Adrenal gland (tissue), 12 donors: Measurements from ENCODE around the gene ZFYVE1. TPM values are rescaled to one million over a fixed set of nuclear protein-coding genes. Genes with fewer than 3 reads are reported as not detected.

Experiments
- DNase-seq, 7 donors: peaks; one replicate each; pipeline ENCODE4 v3.0.0-alpha.2; 2019 to 2020
- H3K27ac ChIP-seq, 5 donors: fragments of 200-600 bp; sonication (generic) in 4 of 5; 1 replicate in 3 of 5; 2 replicates in 2 of 5; pipeline versions ENCODE4 v1.5.1 to v1.8.0; 2016 to 2020; ENCODE audit warnings: mild to moderate bottlenecking in 1 of 5
- H3K27me3 ChIP-seq: fragments of 200-600 bp; 2 replicates; pipeline ENCODE4 v1.8.0; 2021
- H3K36me3 ChIP-seq, 2 donors: fragments of 200-600 bp; replicated peaks in 1 of 2; 1 replicate in 1 of 2; 2 replicates in 1 of 2; pipeline versions ENCODE4 v1.5.1 to v1.8.0; 2018 to 2022
- H3K4me1 ChIP-seq, 2 donors: fragments of 200-600 bp; replicated peaks in 1 of 2; 1 replicate in 1 of 2; 2 replicates in 1 of 2; pipeline versions ENCODE4 v1.5.1 to v1.8.0; 2018 to 2021
- H3K4me3 ChIP-seq, 4 donors: fragments of 200-600 bp; sonication (generic) in 3 of 4; one replicate each; pipeline ENCODE4 v1.5.1; 2016 to 2018
- H3K9me3 ChIP-seq, 3 donors: fragments of 200-600 bp; sonication (generic) in 1 of 3; replicated peaks in 1 of 3; 1 replicate in 2 of 3; 2 replicates in 1 of 3; pipeline versions ENCODE4 v1.5.1 to v1.8.0; 2016 to 2021
- POLR2A ChIP-seq, 2 donors: fragments of 450-650 bp; IDR thresholded peaks; one replicate each; pipeline ENCODE4 v1.6.1; 2017; ENCODE audit warnings: antibody characterized with exemption in 2 of 2, mild to moderate bottlenecking in 2 of 2, moderate library complexity in 1 of 2
- WGBS, 4 donors: extraction: QIAGEN DNeasy Blood & Tissue Kit in 2 of 4; methylation state at CpG; one replicate each; pipeline versions ENCODE4 v1.1.5 to v1.1.7; 2013 to 2017; 5-methylcytosine and 5-hydroxymethylcytosine counted together
- intact Hi-C, 2 donors: fragments of 100-400 bp; cut with DNase I; formaldehyde crosslinking; loops; one replicate each; pipeline versions ENCODE4 v1.14.1 to v1.15.0; 2022 to 2023
- polyA plus RNA-seq, 3 donors: library from polyadenylated mRNA; stranded (reverse); fragments of 200-250 nt in 2 of 3; fragments of 350-450 nt in 1 of 3; fragmentation: Illumina TruSeq in 1 of 3; extraction: RNeasy Lipid Tissue Mini Kit (QIAGEN cat#74804) in 1 of 3; gene quantifications; one replicate each; pipeline ENCODE4 v1.2.3, GENCODE V29; 2013 to 2014
- total RNA-seq, 9 donors: library from RNA; depleted of rRNA in 4 of 9; stranded (reverse); fragments of >200 nt in 4 of 9; fragments of 120-200 nt in 1 of 9; fragmentation: NEBNext Ultra II Directional in 1 of 9; extraction: Animal tissue kit (Norgen Biotek cat#: 25700) in 1 of 9; gene quantifications; one replicate each; pipeline versions ENCODE4 v1.1.0 to v1.2.4, GENCODE V29; 2013 to 2023
- TF ChIP-seq, protein P1 (sequence below), 6 experiments: fragments of 450-650 bp in 4 of 6; fragments of 200-600 bp in 2 of 6; sonication (generic) in 1 of 6; IDR thresholded peaks; 1 replicate in 5 of 6; 2 replicates in 1 of 6; pipeline versions ENCODE4 v1.5.1 to v1.8.0; 2016 to 2021; ENCODE audit warnings: antibody characterized with exemption in 6 of 6, mild to moderate bottlenecking in 2 of 6, moderate library complexity in 1 of 6
- donor health status: healthy with polysubstance abuse.
- donor health status: Bipolar disorder and iron deficiency.
- donor health status: DM: yes; HTN: yes; CAD: no.
- donor health status: DM: no; HTN: no; CAD: no.
- donor health status: DM: no; HTN: no; CAD: no.
- donor health status: DM: yes; HTN: yes; CAD: no.

Gene ZFYVE1
- total and polyA plus RNA-seq, 12 donors = 8.2 to 41.3 (median 26.5) TPM

DNA sequence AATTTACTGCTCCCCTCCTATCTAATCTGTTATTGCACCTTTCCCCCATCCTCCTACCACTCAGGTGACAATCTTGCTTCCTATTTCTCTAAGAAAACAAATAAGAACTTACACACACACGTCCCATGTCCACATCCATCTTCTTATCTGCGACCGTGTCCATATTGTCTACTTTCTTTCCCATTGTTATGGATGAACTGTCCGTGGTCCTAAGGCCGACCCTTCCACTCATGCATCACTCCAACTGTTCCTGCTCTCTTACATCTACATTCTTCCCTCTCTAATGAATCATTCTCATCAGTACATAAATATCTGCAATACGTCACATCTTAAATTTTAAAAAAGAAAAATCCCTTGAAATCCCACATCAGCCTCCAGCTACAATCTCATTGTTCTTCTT is 30.0 kb downstream of the ZFYVE1 start:
- H3K27me3 ChIP-seq = no peaks in the 10 kb centered on the region
- peaks cover 10 to 14% of the 10 kb centered on the region in 2 donors for H3K4me1 ChIP-seq
- no peak for DNase-seq
- no peak overlapping the region for H3K27ac ChIP-seq
- TF ChIP-seq, protein P1, sequence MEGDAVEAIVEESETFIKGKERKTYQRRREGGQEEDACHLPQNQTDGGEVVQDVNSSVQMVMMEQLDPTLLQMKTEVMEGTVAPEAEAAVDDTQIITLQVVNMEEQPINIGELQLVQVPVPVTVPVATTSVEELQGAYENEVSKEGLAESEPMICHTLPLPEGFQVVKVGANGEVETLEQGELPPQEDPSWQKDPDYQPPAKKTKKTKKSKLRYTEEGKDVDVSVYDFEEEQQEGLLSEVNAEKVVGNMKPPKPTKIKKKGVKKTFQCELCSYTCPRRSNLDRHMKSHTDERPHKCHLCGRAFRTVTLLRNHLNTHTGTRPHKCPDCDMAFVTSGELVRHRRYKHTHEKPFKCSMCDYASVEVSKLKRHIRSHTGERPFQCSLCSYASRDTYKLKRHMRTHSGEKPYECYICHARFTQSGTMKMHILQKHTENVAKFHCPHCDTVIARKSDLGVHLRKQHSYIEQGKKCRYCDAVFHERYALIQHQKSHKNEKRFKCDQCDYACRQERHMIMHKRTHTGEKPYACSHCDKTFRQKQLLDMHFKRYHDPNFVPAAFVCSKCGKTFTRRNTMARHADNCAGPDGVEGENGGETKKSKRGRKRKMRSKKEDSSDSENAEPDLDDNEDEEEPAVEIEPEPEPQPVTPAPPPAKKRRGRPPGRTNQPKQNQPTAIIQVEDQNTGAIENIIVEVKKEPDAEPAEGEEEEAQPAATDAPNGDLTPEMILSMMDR (IDR thresholded peaks at IDR 0.05) = no peak
- no peak for TF ChIP-seq POLR2A (IDR thresholded peaks at IDR 0.05)
- intact Hi-C loops = no loop called here
- H3K4me3 ChIP-seq = no peak overlapping the region
- 89 to 91% (median 90%) methylated on average over 6 of the region's 6 CpGs for WGBS, 4 donors
- H3K9me3 ChIP-seq = no peaks in the 10 kb centered on the region
- H3K36me3 ChIP-seq = peaks cover 0 to 47% of the 10 kb centered on the region in 2 donors

DNA sequence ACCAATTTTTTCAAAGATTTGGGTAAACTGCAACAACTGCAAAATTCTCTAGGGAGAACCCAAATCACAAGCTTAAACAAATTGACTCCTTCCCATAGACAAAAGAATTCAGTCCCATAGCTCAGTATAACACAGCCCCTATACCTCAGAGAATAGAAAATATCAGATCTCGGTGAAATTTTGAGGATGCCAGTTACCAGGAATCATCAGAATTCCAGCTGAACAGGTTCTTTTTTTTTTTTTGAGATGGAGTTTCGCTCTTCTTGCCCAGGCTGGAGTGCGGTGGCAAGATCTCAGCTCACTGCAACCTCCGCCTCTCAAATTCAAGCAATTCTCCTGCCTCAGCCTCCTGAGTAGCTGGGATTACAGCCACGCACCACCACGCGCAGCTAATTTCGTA is 36.7 kb downstream of the ZFYVE1 start:
- 96 to 99% (median 97%) methylated on average over 8 of the region's 8 CpGs for WGBS, 4 donors
- no peaks in the 10 kb centered on the region for H3K9me3 ChIP-seq
- H3K4me3 ChIP-seq = no peak overlapping the region
- intact Hi-C loops = no loop called here
- no peak overlapping the region for H3K27ac ChIP-seq
- no peaks in the 10 kb centered on the region for H3K27me3 ChIP-seq
- peaks cover 0 to 3% of the 10 kb centered on the region in 2 donors for H3K4me1 ChIP-seq
- DNase-seq = no peak
- no peak for TF ChIP-seq POLR2A (IDR thresholded peaks at IDR 0.05)
- TF ChIP-seq, protein P1 (IDR thresholded peaks at IDR 0.05) = no peak
- H3K36me3 ChIP-seq = peaks cover 0 to 39% of the 10 kb centered on the region in 2 donors

DNA sequence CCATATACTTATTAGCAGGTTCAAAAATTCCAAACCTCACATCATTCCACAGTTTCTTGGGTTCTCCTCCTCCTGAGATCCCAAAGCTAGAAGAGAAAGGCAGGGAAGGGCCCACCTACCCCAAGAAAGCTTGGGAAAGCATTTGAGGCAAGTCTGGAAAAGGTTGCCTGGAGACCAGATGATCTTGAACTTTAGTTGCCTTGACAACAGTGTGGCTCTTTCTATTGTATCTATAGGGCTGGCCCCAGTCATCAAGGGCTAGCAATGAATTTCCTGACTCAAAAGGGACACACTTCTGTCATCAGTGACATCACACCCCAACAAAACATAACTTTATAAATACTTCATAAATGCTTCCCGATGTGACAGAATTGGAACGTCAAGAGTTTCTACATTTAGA is 40.0 kb downstream of the ZFYVE1 start:
- peaks cover 0 to 18% of the 10 kb centered on the region in 2 donors for H3K36me3 ChIP-seq
- no peak overlapping the region for H3K27ac ChIP-seq
- intact Hi-C loops = no loop called here
- DNase-seq = no peak
- H3K27me3 ChIP-seq = no peaks in the 10 kb centered on the region
- peaks cover 0 to 3% of the 10 kb centered on the region in 2 donors for H3K4me1 ChIP-seq
- TF ChIP-seq, protein P1 (IDR thresholded peaks at IDR 0.05) = no peak
- TF ChIP-seq POLR2A (IDR thresholded peaks at IDR 0.05) = no peak
- H3K9me3 ChIP-seq = no peaks in the 10 kb centered on the region
- H3K4me3 ChIP-seq = no peak overlapping the region
- 57 to 80% (median 72%) methylated on average over 2 of the region's 2 CpGs for WGBS, 4 donors

DNA sequence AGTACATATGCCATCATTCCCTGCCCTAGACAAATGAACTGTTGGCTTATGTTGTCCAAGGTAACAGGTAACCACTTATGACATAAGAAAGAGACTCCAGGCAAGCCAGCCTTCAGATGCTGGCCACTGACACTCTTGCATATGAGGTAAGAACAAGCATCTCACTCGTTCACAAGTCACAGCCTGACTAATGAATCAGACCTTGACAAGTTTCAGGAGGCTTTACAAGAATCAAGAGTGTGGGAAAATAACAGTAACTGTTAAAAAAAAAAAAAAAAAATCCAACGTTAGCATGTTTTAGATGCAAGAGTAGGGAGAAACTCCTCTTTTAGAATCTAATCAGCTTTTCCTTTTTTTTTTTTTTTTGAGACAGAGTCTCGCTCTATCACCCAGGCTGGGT is 40.7 kb downstream of the ZFYVE1 start:
- Histone ChIP-seq H3K4me3 (no peak overlapping the region), H3K36me3 (peaks cover 0 to 17% of the 10 kb centered on the region in 2 donors), H3K27me3 (no peaks in the 10 kb centered on the region), H3K9me3 (no peaks in the 10 kb centered on the region), H3K4me1 (peaks cover 0 to 3% of the 10 kb centered on the region in 2 donors), H3K27ac (no peak overlapping the region)
- 58 to 76% (median 61%) methylated on average over 3 of the region's 3 CpGs for WGBS, 4 donors
- TF ChIP-seq POLR2A (IDR thresholded peaks at IDR 0.05) = no peak
- TF ChIP-seq, protein P1 (IDR thresholded peaks at IDR 0.05) = no peak
- intact Hi-C loops = no loop called here
- no peak for DNase-seq
